Measurements from ENCODE around the gene BCL11A.

BCL11A gene

GRCh38 chr2:60485055-60485454, 68.4 kb downstream of the BCL11A start:
- ATAC-seq, result no peak
- Mint-ChIP-seq H3K4me1 (no peaks in the 10 kb centered on the region), H3K4me3 (no peak overlapping the region)

GRCh38 chr2:60484133-60484645, 69.3 kb downstream of the BCL11A start:
- H3K4me3 Mint-ChIP-seq, result no peak overlapping the region
- no peak overlapping the region for H3K27ac Mint-ChIP-seq
- H3K36me3 Mint-ChIP-seq, result no peaks in the 10 kb centered on the region
- no peaks in the 10 kb centered on the region for H3K4me1 Mint-ChIP-seq
- H3K9me3 Mint-ChIP-seq, result no peaks in the 10 kb centered on the region
- no peak for ATAC-seq
- DNase-seq (ENCODE audit: low spot score in 2 of 2), result no peak

More at GRCh38 chr2:60485055-60485454, 68.4 kb downstream of the BCL11A start:
- H3K36me3 Mint-ChIP-seq, result no peaks in the 10 kb centered on the region
- no peaks in the 10 kb centered on the region for H3K9me3 Mint-ChIP-seq
- DNase-seq (ENCODE audit: low spot score in 2 of 2), result no peak
- H3K27ac Mint-ChIP-seq, result no peak overlapping the region

GRCh38 chr2:60483401-60483800, 70.1 kb downstream of the BCL11A start:
- DNase-seq (ENCODE audit: low spot score in 2 of 2), result no peak

GRCh38 chr2:60482222-60482621, 71.2 kb downstream of the BCL11A start:
- no peaks in the 10 kb centered on the region for H3K4me1 Mint-ChIP-seq
- H3K4me3 Mint-ChIP-seq, result no peak overlapping the region
- no peaks in the 10 kb centered on the region for H3K36me3 Mint-ChIP-seq

More at GRCh38 chr2:60483401-60483800, 70.1 kb downstream of the BCL11A start:
- ATAC-seq, result no peak
- no peaks in the 10 kb centered on the region for H3K36me3 Mint-ChIP-seq
- no peaks in the 10 kb centered on the region for H3K9me3 Mint-ChIP-seq
- H3K4me3 Mint-ChIP-seq, result no peak overlapping the region
- no peaks in the 10 kb centered on the region for H3K4me1 Mint-ChIP-seq
- H3K27ac Mint-ChIP-seq, result no peak overlapping the region

GRCh38 chr2:60481257-60481656, 72.2 kb downstream of the BCL11A start:
- Mint-ChIP-seq H3K36me3 (no peaks in the 10 kb centered on the region), H3K4me3 (no peak overlapping the region), H3K4me1 (no peaks in the 10 kb centered on the region), H3K27ac (no peak overlapping the region), H3K9me3 (no peaks in the 10 kb centered on the region)
- DNase-seq (ENCODE audit: low spot score in 2 of 2) (no peak), ATAC-seq (no peak)

More at GRCh38 chr2:60482222-60482621, 71.2 kb downstream of the BCL11A start:
- H3K27ac Mint-ChIP-seq, result no peak overlapping the region
- ATAC-seq (no peak), DNase-seq (ENCODE audit: low spot score in 2 of 2) (no peak)
- no peaks in the 10 kb centered on the region for H3K9me3 Mint-ChIP-seq

GRCh38 chr2:60480089-60480773, 73.2 kb downstream of the BCL11A start:
- H3K27ac Mint-ChIP-seq, result no peak overlapping the region
- ATAC-seq (no peak), DNase-seq (ENCODE audit: low spot score in 2 of 2) (no peak)
- H3K4me1 Mint-ChIP-seq, result no peaks in the 10 kb centered on the region
- no peaks in the 10 kb centered on the region for H3K9me3 Mint-ChIP-seq
- no peaks in the 10 kb centered on the region for H3K36me3 Mint-ChIP-seq
- H3K4me3 Mint-ChIP-seq, result no peak overlapping the region

GRCh38 chr2:60479226-60480088, 74.0 kb downstream of the BCL11A start:
- no peak for ATAC-seq
- Mint-ChIP-seq H3K27ac (no peak overlapping the region), H3K4me3 (no peak overlapping the region), H3K36me3 (no peaks in the 10 kb centered on the region), H3K4me1 (no peaks in the 10 kb centered on the region), H3K9me3 (no peaks in the 10 kb centered on the region)
- DNase-seq (ENCODE audit: low spot score in 2 of 2), result no peak

- ATAC-seq (no peak), DNase-seq (ENCODE audit: low spot score in 2 of 2) (no peak)
- no peak overlapping the region for H3K27ac Mint-ChIP-seq
- H3K9me3 Mint-ChIP-seq, result no peaks in the 10 kb centered on the region
- no peak overlapping the region for H3K4me3 Mint-ChIP-seq
- H3K4me1 Mint-ChIP-seq, result no peaks in the 10 kb centered on the region
- H3K36me3 Mint-ChIP-seq, result no peaks in the 10 kb centered on the region
Observed at GRCh38 chr2:60478660-60479059, 74.8 kb downstream of the BCL11A start.

- no peak for ATAC-seq
Observed at GRCh38 chr2:60476206-60476954, 77.1 kb downstream of the BCL11A start.

GRCh38 chr2:60475123-60475830, 78.2 kb downstream of the BCL11A start:
- ATAC-seq (no peak), DNase-seq (ENCODE audit: low spot score in 2 of 2) (no peak)
- no peaks in the 10 kb centered on the region for H3K9me3 Mint-ChIP-seq
- no peak overlapping the region for H3K4me3 Mint-ChIP-seq
- H3K4me1 Mint-ChIP-seq, result no peaks in the 10 kb centered on the region
- H3K27ac Mint-ChIP-seq, result no peak overlapping the region
- no peaks in the 10 kb centered on the region for H3K36me3 Mint-ChIP-seq

More at GRCh38 chr2:60476206-60476954, 77.1 kb downstream of the BCL11A start:
- no peak overlapping the region for H3K27ac Mint-ChIP-seq
- H3K9me3 Mint-ChIP-seq, result no peaks in the 10 kb centered on the region
- no peak for DNase-seq (ENCODE audit: low spot score in 2 of 2)
- no peaks in the 10 kb centered on the region for H3K36me3 Mint-ChIP-seq
- H3K4me3 Mint-ChIP-seq, result no peak overlapping the region
- H3K4me1 Mint-ChIP-seq, result no peaks in the 10 kb centered on the region

- H3K36me3 Mint-ChIP-seq, result no peaks in the 10 kb centered on the region
- no peaks in the 10 kb centered on the region for H3K9me3 Mint-ChIP-seq
Observed at GRCh38 chr2:60474301-60474700, 79.2 kb downstream of the BCL11A start.

GRCh38 chr2:60473546-60473945, 79.9 kb downstream of the BCL11A start:
- ATAC-seq (no peak), DNase-seq (ENCODE audit: low spot score in 2 of 2) (no peak)
- no peaks in the 10 kb centered on the region for H3K9me3 Mint-ChIP-seq
- no peak overlapping the region for H3K4me3 Mint-ChIP-seq
- no peaks in the 10 kb centered on the region for H3K4me1 Mint-ChIP-seq
- H3K36me3 Mint-ChIP-seq, result no peaks in the 10 kb centered on the region
- no peak overlapping the region for H3K27ac Mint-ChIP-seq

More at GRCh38 chr2:60474301-60474700, 79.2 kb downstream of the BCL11A start:
- DNase-seq (ENCODE audit: low spot score in 2 of 2) (no peak), ATAC-seq (no peak)
- Mint-ChIP-seq H3K4me1 (no peaks in the 10 kb centered on the region), H3K4me3 (no peak overlapping the region), H3K27ac (no peak overlapping the region)

- no peak for DNase-seq (ENCODE audit: low spot score in 2 of 2)
- no peaks in the 10 kb centered on the region for H3K4me1 Mint-ChIP-seq
- no peak for ATAC-seq
- H3K4me3 Mint-ChIP-seq, result no peak overlapping the region
- H3K27ac Mint-ChIP-seq, result no peak overlapping the region
- no peaks in the 10 kb centered on the region for H3K9me3 Mint-ChIP-seq
- peaks cover 7% of the 10 kb centered on the region for H3K36me3 Mint-ChIP-seq
Observed at GRCh38 chr2:60472663-60473289, 80.7 kb downstream of the BCL11A start.

- Mint-ChIP-seq H3K9me3 (no peaks in the 10 kb centered on the region), H3K4me3 (no peak overlapping the region), H3K36me3 (peaks cover 7% of the 10 kb centered on the region), H3K27ac (no peak overlapping the region), H3K4me1 (no peaks in the 10 kb centered on the region)
- DNase-seq (ENCODE audit: low spot score in 2 of 2) (no peak), ATAC-seq (no peak)
Observed at GRCh38 chr2:60472041-60472440, 81.4 kb downstream of the BCL11A start.
